Progenitor cell of endocrine pancreas (in vitro differentiated cells): ENCODE measurements around the gene MRPS35. TPM values are rescaled to one million over a fixed set of nuclear protein-coding genes. Genes with fewer than 3 reads are reported as not detected.

Experiments used
- DNase-seq: peaks from one replicate; pipeline ENCODE4 v3.0.0; 2021; ENCODE audit warnings: low spot score; ENCODE audit not compliant: unreplicated experiment
- H3K27ac Mint-ChIP-seq: 2 replicates; pipeline ENCODE4 v1.8.0; 2021; ENCODE audit warnings: mild to moderate bottlenecking, moderate library complexity, mixed read lengths
- H3K27me3 Mint-ChIP-seq: 2 replicates; pipeline ENCODE4 v1.8.0; 2021; ENCODE audit warnings: mixed read lengths
- H3K36me3 Mint-ChIP-seq: 2 replicates; pipeline ENCODE4 v1.8.0; 2022; ENCODE audit warnings: mixed read lengths; ENCODE audit not compliant: insufficient read depth
- H3K4me1 Mint-ChIP-seq: 2 replicates; pipeline ENCODE4 v1.8.0; 2021; ENCODE audit warnings: low read depth, mixed read lengths
- H3K4me3 Mint-ChIP-seq: 2 replicates; pipeline ENCODE4 v1.8.0; 2021; ENCODE audit warnings: low read depth, mild to moderate bottlenecking, moderate library complexity, mixed read lengths
- H3K9me3 Mint-ChIP-seq: 2 replicates; pipeline ENCODE4 v1.8.0; 2021; ENCODE audit warnings: low read depth, mixed read lengths
- CTCF ChIP-seq: fragments of 200-600 bp; sonication (generic); IDR thresholded peaks from one replicate; pipeline ENCODE4 v1.5.0; 2021; ENCODE audit warnings: antibody characterized with exemption, mild to moderate bottlenecking; ENCODE audit not compliant: unreplicated experiment
- total RNA-seq: library from RNA; stranded (reverse); gene quantifications from 2 replicates; pipeline ENCODE4 v1.2.1, GENCODE V29; 2021

MRPS35 gene
- total RNA-seq, 1 donor from 2014 or later: 63.1 TPM

DNA sequence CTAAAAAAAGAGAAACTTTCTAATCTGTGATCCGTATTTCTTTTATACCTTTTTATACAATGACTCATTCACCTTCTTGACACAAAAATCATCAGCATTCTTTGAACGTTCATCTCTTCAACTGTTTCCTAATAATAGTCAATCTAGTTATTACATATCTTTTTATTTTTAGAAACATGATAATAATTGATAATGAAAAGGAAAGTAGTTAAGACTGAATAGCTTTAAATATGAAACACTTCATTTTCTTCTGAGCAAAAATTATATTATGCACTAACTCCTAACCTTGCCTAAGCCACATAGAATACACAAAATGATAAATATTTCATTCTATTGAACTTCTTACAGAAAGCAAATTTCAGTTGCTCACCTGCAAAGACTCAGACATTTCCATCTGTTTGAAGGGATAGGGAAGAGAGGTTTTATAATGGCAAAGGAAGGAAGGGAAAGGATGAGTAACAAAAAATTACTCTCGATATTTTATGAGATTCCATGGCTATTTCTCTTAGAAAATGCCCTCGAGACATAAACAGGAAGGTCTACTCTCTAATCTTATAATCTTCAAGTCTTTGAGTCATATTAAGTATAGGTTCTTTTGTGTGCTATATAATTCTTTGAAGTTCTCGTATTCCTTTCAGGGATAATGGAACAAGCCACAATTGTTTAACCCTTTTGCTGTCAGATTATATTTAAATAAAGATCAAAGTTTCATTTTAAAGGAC is 61.9 kb downstream of the MRPS35 start:
- H3K27me3 Mint-ChIP-seq: no peaks in the 10 kb centered on the region
- no peaks in the 10 kb centered on the region for H3K36me3 Mint-ChIP-seq
- no peak for DNase-seq
- no peak for TF ChIP-seq CTCF
- no peaks in the 10 kb centered on the region for H3K9me3 Mint-ChIP-seq
- no peaks in the 10 kb centered on the region for H3K4me1 Mint-ChIP-seq
- H3K4me3 Mint-ChIP-seq: no peak overlapping the region
- no peak overlapping the region for H3K27ac Mint-ChIP-seq

GRCh38 chr12:27777141-27777540 is 66.5 kb downstream of the MRPS35 start:
- peak overlapping the region; percentile 14 for H3K4me3 Mint-ChIP-seq
- H3K27me3 Mint-ChIP-seq: no peaks in the 10 kb centered on the region
- no peak for DNase-seq
- TF ChIP-seq CTCF: no peak
- H3K36me3 Mint-ChIP-seq: peaks cover 3% of the 10 kb centered on the region
- peaks cover 15% of the 10 kb centered on the region for H3K4me1 Mint-ChIP-seq
- H3K9me3 Mint-ChIP-seq: no peaks in the 10 kb centered on the region
- H3K27ac Mint-ChIP-seq: no peak overlapping the region

- TF ChIP-seq CTCF: no peak
- peaks cover 10% of the 10 kb centered on the region for H3K36me3 Mint-ChIP-seq
These were observed 67.6 kb downstream of the MRPS35 start for GRCh38 chr12:27778206-27778605.

DNA sequence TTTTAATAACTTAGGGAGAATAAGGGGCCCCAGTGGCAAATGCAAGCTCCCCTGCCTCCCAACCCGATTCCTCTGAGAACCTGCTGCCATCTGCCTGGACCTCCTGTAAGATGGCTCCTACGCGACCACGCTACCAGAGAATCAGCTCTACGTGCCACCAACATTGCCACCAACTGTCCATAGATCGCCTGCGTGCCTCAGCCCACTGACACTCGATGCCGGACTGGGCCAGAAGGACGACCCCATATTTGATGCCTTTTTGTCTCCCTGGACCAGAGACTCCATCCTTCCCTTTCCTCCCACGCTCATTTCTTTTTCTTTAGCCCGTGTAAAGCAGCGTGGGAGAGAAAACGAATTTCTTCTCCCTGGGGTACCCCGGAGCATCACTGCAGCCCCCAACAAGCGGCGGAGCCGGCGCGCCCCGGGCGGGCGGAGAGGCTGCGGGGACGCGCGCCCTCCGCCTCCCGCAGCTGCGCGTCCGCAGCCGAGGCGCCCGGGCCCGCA is 68.8 kb downstream of the MRPS35 start:
- peak overlapping the region; percentile 92 for H3K4me3 Mint-ChIP-seq
- no peaks in the 10 kb centered on the region for H3K9me3 Mint-ChIP-seq
- peaks cover 15% of the 10 kb centered on the region for H3K36me3 Mint-ChIP-seq
- TF ChIP-seq CTCF: no peak
- no peaks in the 10 kb centered on the region for H3K27me3 Mint-ChIP-seq
- peak; percentile 18 for DNase-seq
- peaks cover 20% of the 10 kb centered on the region for H3K4me1 Mint-ChIP-seq
- H3K27ac Mint-ChIP-seq: peak overlapping the region; percentile 98

More at GRCh38 chr12:27778206-27778605, 67.6 kb downstream of the MRPS35 start:
- no peaks in the 10 kb centered on the region for H3K9me3 Mint-ChIP-seq
- peak overlapping the region; percentile 44 for H3K4me3 Mint-ChIP-seq
- no peaks in the 10 kb centered on the region for H3K27me3 Mint-ChIP-seq
- peaks cover 20% of the 10 kb centered on the region for H3K4me1 Mint-ChIP-seq
- H3K27ac Mint-ChIP-seq: no peak overlapping the region
- no peak for DNase-seq

GRCh38 chr12:27779920-27780611 is 69.4 kb downstream of the MRPS35 start, which contains the start of the genes KLHL42 and MANSC4:
KLHL42 (plus strand) TSS chr12:27780233; CDS start chr12:27780331, 98 bp downstream.
MANSC4 (minus strand) TSS chr12:27780236; CDS start chr12:27771276, 8,960 bp downstream.
- no peak for TF ChIP-seq CTCF
- peak; percentile 79 for DNase-seq
- Mint-ChIP-seq H3K9me3 (no peaks in the 10 kb centered on the region), H3K27me3 (no peaks in the 10 kb centered on the region), H3K4me3 (peak within 1 kb of the TSS; percentile 92), H3K4me1 (peaks cover 20% of the 10 kb centered on the region), H3K27ac (peak within 1 kb of the TSS; percentile 98), H3K36me3 (peaks cover 18% of the 10 kb centered on the region)
